ENCODE results near the gene AGPAT2.
"Not testable (repeated sequence)": the region's sequence is repeated elsewhere in the genome, so short reads cannot be mapped to it uniquely, and the experiment has no call there.

The AGPAT2 gene

GRCh38 chr9:136640171-136641111, 46.8 kb downstream of the AGPAT2 start:
- peaks cover 16% of the 10 kb centered on the region for H3K4me1 ChIP-seq (ENCODE audit: control insufficient read depth, low read length)
- TF ChIP-seq, protein P1, sequence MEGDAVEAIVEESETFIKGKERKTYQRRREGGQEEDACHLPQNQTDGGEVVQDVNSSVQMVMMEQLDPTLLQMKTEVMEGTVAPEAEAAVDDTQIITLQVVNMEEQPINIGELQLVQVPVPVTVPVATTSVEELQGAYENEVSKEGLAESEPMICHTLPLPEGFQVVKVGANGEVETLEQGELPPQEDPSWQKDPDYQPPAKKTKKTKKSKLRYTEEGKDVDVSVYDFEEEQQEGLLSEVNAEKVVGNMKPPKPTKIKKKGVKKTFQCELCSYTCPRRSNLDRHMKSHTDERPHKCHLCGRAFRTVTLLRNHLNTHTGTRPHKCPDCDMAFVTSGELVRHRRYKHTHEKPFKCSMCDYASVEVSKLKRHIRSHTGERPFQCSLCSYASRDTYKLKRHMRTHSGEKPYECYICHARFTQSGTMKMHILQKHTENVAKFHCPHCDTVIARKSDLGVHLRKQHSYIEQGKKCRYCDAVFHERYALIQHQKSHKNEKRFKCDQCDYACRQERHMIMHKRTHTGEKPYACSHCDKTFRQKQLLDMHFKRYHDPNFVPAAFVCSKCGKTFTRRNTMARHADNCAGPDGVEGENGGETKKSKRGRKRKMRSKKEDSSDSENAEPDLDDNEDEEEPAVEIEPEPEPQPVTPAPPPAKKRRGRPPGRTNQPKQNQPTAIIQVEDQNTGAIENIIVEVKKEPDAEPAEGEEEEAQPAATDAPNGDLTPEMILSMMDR (IDR thresholded peaks at IDR 0.05; ENCODE audit: low read depth, low read length, poor library complexity, severe bottlenecking), result no peak
- no peak for TF ChIP-seq EZH2phosphoT487 (IDR thresholded peaks at IDR 0.05; ENCODE audit: borderline replicate concordance, low read length)
- H3K79me2 ChIP-seq (ENCODE audit: control insufficient read depth, low read length), result no peaks in the 10 kb centered on the region

GRCh38 chr9:136634904-136635303, 52.4 kb downstream of the AGPAT2 start:
- no peaks in the 10 kb centered on the region; the same call in 1 of the 2 replicates for H3K27me3 ChIP-seq (ENCODE audit: control insufficient read depth, low read length)

More at GRCh38 chr9:136640171-136641111, 46.8 kb downstream of the AGPAT2 start:
- H3K9me2 ChIP-seq (replicated peaks; ENCODE audit: control insufficient read depth, low read length), result no peaks in the 10 kb centered on the region
- H3K27ac ChIP-seq (ENCODE audit: low read depth, low read length), result no peak overlapping the region
- no peak overlapping the region for H3K4me3 ChIP-seq (ENCODE audit: low read length)
- no peaks in the 10 kb centered on the region for H3F3A ChIP-seq (ENCODE audit: control insufficient read depth, insufficient read depth)
- no peaks in the 10 kb centered on the region for H4K20me1 ChIP-seq (ENCODE audit: control insufficient read depth, insufficient read depth, low read depth, low read length)
- no peaks in the 10 kb centered on the region for H3K9me3 ChIP-seq (ENCODE audit: control insufficient read depth, insufficient read depth, low read length)
- H3K36me3 ChIP-seq (ENCODE audit: control insufficient read depth, low read length), result no peaks in the 10 kb centered on the region
- peaks cover 26% of the 10 kb centered on the region for H3K27me3 ChIP-seq (ENCODE audit: control insufficient read depth, low read length)
- no peak overlapping the region for H3K4me2 ChIP-seq (ENCODE audit: low read length)

GRCh38 chr9:136632491-136633106, 54.7 kb downstream of the AGPAT2 start:
- not testable (repeated sequence) for H3K27ac ChIP-seq (ENCODE audit: low read depth, low read length); H4K20me1 ChIP-seq (ENCODE audit: control insufficient read depth, insufficient read depth, low read depth, low read length); H3K27me3 ChIP-seq (ENCODE audit: control insufficient read depth, low read length)

More at GRCh38 chr9:136634904-136635303, 52.4 kb downstream of the AGPAT2 start:
- Histone ChIP-seq H3F3A (ENCODE audit: control insufficient read depth, insufficient read depth) (peaks cover 5% of the 10 kb centered on the region), H3K9me2 (replicated peaks; ENCODE audit: control insufficient read depth, low read length) (no peaks in the 10 kb centered on the region), H3K4me1 (ENCODE audit: control insufficient read depth, low read length) (no peaks in the 10 kb centered on the region), H3K4me2 (ENCODE audit: low read length) (no peak overlapping the region), H3K27ac (ENCODE audit: low read depth, low read length) (no peak overlapping the region), H3K79me2 (ENCODE audit: control insufficient read depth, low read length) (no peaks in the 10 kb centered on the region), H3K9me3 (ENCODE audit: control insufficient read depth, insufficient read depth, low read length) (peaks cover 7% of the 10 kb centered on the region; the same call in 1 of the 2 replicates), H3K36me3 (ENCODE audit: control insufficient read depth, low read length) (no peaks in the 10 kb centered on the region), H4K20me1 (ENCODE audit: control insufficient read depth, insufficient read depth, low read depth, low read length) (no peaks in the 10 kb centered on the region), H3K4me3 (ENCODE audit: low read length) (no peak overlapping the region)
- TF ChIP-seq, protein P1 (IDR thresholded peaks at IDR 0.05; ENCODE audit: low read depth, low read length, poor library complexity, severe bottlenecking), result no peak
- TF ChIP-seq EZH2phosphoT487 (IDR thresholded peaks at IDR 0.05; ENCODE audit: borderline replicate concordance, low read length), result no peak

GRCh38 chr9:136632072-136632471, 55.2 kb downstream of the AGPAT2 start:
- not testable (repeated sequence) for H3F3A ChIP-seq (ENCODE audit: control insufficient read depth, insufficient read depth); H4K20me1 ChIP-seq (ENCODE audit: control insufficient read depth, insufficient read depth, low read depth, low read length); H3K4me2 ChIP-seq (ENCODE audit: low read length); H3K4me3 ChIP-seq (ENCODE audit: low read length); H3K9me3 ChIP-seq (ENCODE audit: control insufficient read depth, insufficient read depth, low read length); H3K27ac ChIP-seq (ENCODE audit: low read depth, low read length); H3K36me3 ChIP-seq (ENCODE audit: control insufficient read depth, low read length); H3K4me1 ChIP-seq (ENCODE audit: control insufficient read depth, low read length); H3K9me2 ChIP-seq (replicated peaks; ENCODE audit: control insufficient read depth, low read length); H3K27me3 ChIP-seq (ENCODE audit: control insufficient read depth, low read length); H3K79me2 ChIP-seq (ENCODE audit: control insufficient read depth, low read length)

More at GRCh38 chr9:136632491-136633106, 54.7 kb downstream of the AGPAT2 start:
- not testable (repeated sequence) for H3K4me2 ChIP-seq (ENCODE audit: low read length); H3K79me2 ChIP-seq (ENCODE audit: control insufficient read depth, low read length); H3K9me3 ChIP-seq (ENCODE audit: control insufficient read depth, insufficient read depth, low read length); H3F3A ChIP-seq (ENCODE audit: control insufficient read depth, insufficient read depth); H3K36me3 ChIP-seq (ENCODE audit: control insufficient read depth, low read length); H3K9me2 ChIP-seq (replicated peaks; ENCODE audit: control insufficient read depth, low read length); H3K4me1 ChIP-seq (ENCODE audit: control insufficient read depth, low read length); H3K4me3 ChIP-seq (ENCODE audit: low read length)
